B cell (primary cell): ENCODE data around the gene MAML3. TPM values are rescaled to one million over a fixed set of nuclear protein-coding genes. Genes with fewer than 3 reads are reported as not detected.

Experiments
- ATAC-seq: fragments of 200-7000 bp; cut with Tn5 transposase; one replicate; pipeline ENCODE4 v1.10.0; 2021; ENCODE audit warnings: low read depth, mild to moderate bottlenecking, moderate number of reproducible peaks, moderate library complexity
- CTCF ChIA-PET: fragments of 350-600 bp; sonication (Branson Sonifier 250); formaldehyde crosslinking; loops from one replicate; lab custom pipeline; 2021; ENCODE audit warnings: antibody characterized with exemption, inconsistent platforms; lab: Charles Lee
- POLR2A ChIA-PET: fragments of 350-600 bp; sonication (Branson Sonifier 250); formaldehyde crosslinking; loops from one replicate; lab custom pipeline; 2021; ENCODE audit warnings: antibody characterized with exemption; lab: Charles Lee
- DNase-seq: peaks from one replicate; pipeline ENCODE4 v3.0.0; 2013
- H2AFZ ChIP-seq: 2 replicates; pipeline ENCODE4 v1.6.1; 2012; ENCODE audit warnings: mild to moderate bottlenecking, low read depth, low read length; ENCODE audit not compliant: insufficient read depth, poor library complexity, severe bottlenecking
- H3K27ac ChIP-seq, 2 donors: 1 replicate in 1 of 2; 2 replicates in 1 of 2; pipeline ENCODE4 v1.5.1; 2012 to 2013; ENCODE audit warnings: low read length in 2 of 2, mild to moderate bottlenecking in 2 of 2, moderate library complexity in 1 of 2
- H3K27me3 ChIP-seq, 4 experiments: fragments of 200-600 bp in 1 of 4; sonication (generic) in 1 of 4; replicated peaks in 1 of 4; 1 replicate in 2 of 4; 2 replicates in 2 of 4; pipeline versions ENCODE4 v1.6.1 to v1.7.0; 2013 to 2016; ENCODE audit warnings: low read length in 3 of 4, mild to moderate bottlenecking in 2 of 4, mixed read lengths in 1 of 4, moderate library complexity in 1 of 4; ENCODE audit not compliant: insufficient read depth in 4 of 4, control insufficient read depth in 3 of 4; ENCODE audit errors: control extremely low read depth in 1 of 4
- H3K36me3 ChIP-seq, 2 experiments: replicated peaks in 1 of 2; 1 replicate in 1 of 2; 2 replicates in 1 of 2; pipeline versions ENCODE4 v1.6.1 to v1.7.1; 2013; ENCODE audit warnings: low read length in 1 of 2; ENCODE audit not compliant: insufficient read depth in 2 of 2, control insufficient read depth in 1 of 2; ENCODE audit errors: control extremely low read depth in 1 of 2, extremely low read depth in 1 of 2
- H3K4me1 ChIP-seq, 2 donors: fragments of 200-600 bp in 1 of 2; sonication (generic) in 1 of 2; 1 replicate in 1 of 2; 2 replicates in 1 of 2; pipeline versions ENCODE4 v1.5.1 to v1.6.1; 2013 to 2017; ENCODE audit warnings: low read length in 2 of 2; ENCODE audit not compliant: control insufficient read depth in 2 of 2, insufficient read depth in 2 of 2
- H3K4me2 ChIP-seq: replicated peaks from 2 replicates; pipeline ENCODE3; 2012; ENCODE audit warnings: mild to moderate bottlenecking, low read depth, low read length; ENCODE audit not compliant: poor library complexity, severe bottlenecking
- H3K4me3 ChIP-seq, 5 experiments: fragments of 200-600 bp in 1 of 5; sonication (generic) in 1 of 5; 1 replicate in 3 of 5; 2 replicates in 2 of 5; pipeline versions ENCODE4 v1.5.1 to v1.7.0; 2011 to 2016; ENCODE audit warnings: low read length in 4 of 5, mild to moderate bottlenecking in 4 of 5, low read depth in 2 of 5, control low read depth in 1 of 5, moderate library complexity in 1 of 5; ENCODE audit not compliant: insufficient read depth in 1 of 5; ENCODE audit errors: control extremely low read depth in 1 of 5, extremely low read depth in 1 of 5
- H3K79me2 ChIP-seq: fragments of 200-600 bp; sonication (generic); one replicate; pipeline ENCODE4 v1.6.0; 2016; ENCODE audit warnings: low read length; ENCODE audit not compliant: control insufficient read depth, insufficient read depth
- H3K9ac ChIP-seq: fragments of 200-600 bp; sonication (generic); 2 replicates; pipeline ENCODE4 v1.6.1; 2017; ENCODE audit warnings: mild to moderate bottlenecking, low read length, moderate library complexity
- H3K9me3 ChIP-seq, 3 donors: one replicate each; pipeline versions ENCODE4 v1.6.1 to v1.7.1; 2013; ENCODE audit warnings: low read length in 2 of 3; ENCODE audit not compliant: control insufficient read depth in 2 of 3, insufficient read depth in 1 of 3; ENCODE audit errors: control extremely low read depth in 1 of 3
- H4K20me1 ChIP-seq: 2 replicates; pipeline ENCODE4 v1.6.0; 2012; ENCODE audit warnings: mild to moderate bottlenecking, low read length; ENCODE audit not compliant: insufficient read depth, control insufficient read depth, poor library complexity, severe bottlenecking
- H3K27ac Mint-ChIP-seq: one replicate; pipeline ENCODE4 v1.8.0; 2021; ENCODE audit warnings: mixed read lengths
- H3K27me3 Mint-ChIP-seq: one replicate; pipeline ENCODE4 v1.8.0; 2021; ENCODE audit warnings: mixed read lengths
- H3K4me1 Mint-ChIP-seq: one replicate; pipeline ENCODE4 v1.8.0; 2021; ENCODE audit warnings: mixed read lengths
- H3K4me3 Mint-ChIP-seq: one replicate; pipeline ENCODE4 v1.8.0; 2021; ENCODE audit warnings: mixed read lengths
- H3K9me3 Mint-ChIP-seq: one replicate; pipeline ENCODE4 v1.8.0; 2022; ENCODE audit warnings: mixed read lengths; ENCODE audit not compliant: insufficient read depth
- CTCF ChIP-seq: fragments of 200-600 bp; IDR thresholded peaks from one replicate; pipeline ENCODE4 v1.8.0; 2022; ENCODE audit warnings: antibody characterized with exemption, mild to moderate bottlenecking
- EZH2 ChIP-seq: IDR thresholded peaks from 2 replicates; pipeline ENCODE4 v1.6.1; 2012; ENCODE audit warnings: borderline replicate concordance, low read depth, mild to moderate bottlenecking, moderate library complexity, low read length; ENCODE audit not compliant: insufficient read depth, poor library complexity, severe bottlenecking
- WGBS: methylation state at CpG from one replicate; pipeline ENCODE4 v1.1.5; 2013; ENCODE audit warnings: missing lambda C conversion rate; ENCODE audit not compliant: insufficient coverage; 5-methylcytosine and 5-hydroxymethylcytosine counted together
- intact Hi-C: fragments of 100-400 bp; cut with micrococcal nuclease; formaldehyde crosslinking; loops from one replicate; pipeline ENCODE4 v1.10.0; 2022
- polyA plus RNA-seq: library from polyadenylated mRNA; depleted of rRNA; stranded (reverse); fragments of >200 nt; gene quantifications from 2 replicates; pipeline ENCODE4 v1.2.3, GENCODE V29; 2012
- total RNA-seq, 2 donors: library from RNA; stranded (reverse); fragments of 120-200 nt in 1 of 2; gene quantifications; 1 replicate in 1 of 2; 2 replicates in 1 of 2; pipeline versions ENCODE4 v1.2.3 to v1.2.4, GENCODE V29; 2013 to 2022

The MAML3 gene
- total and polyA plus RNA-seq, 2 donors (not counting 1 experiment from before 2014, with no cell fraction given): 0.94 to 5.3 TPM

GRCh38 chr4:139783741-139784484, 370.1 kb downstream of the MAML3 start:
- ChIA-PET CTCF (interaction anchor here (1.2 kb wide), 1 partner anchor 11 kb away, joined by 3 read pairs; no protein-coding TSS in a partner anchor), POLR2A (no interaction called here)
- no peaks in the 10 kb centered on the region for H3K79me2 ChIP-seq
- H3K36me3 ChIP-seq: no peaks in the 10 kb centered on the region
- Mint-ChIP-seq H3K27me3 (peaks cover 3% of the 10 kb centered on the region), H3K4me3 (no peak overlapping the region), H3K27ac (no peak overlapping the region), H3K4me1 (peaks cover 5% of the 10 kb centered on the region), H3K9me3 (no peaks in the 10 kb centered on the region)
- intact Hi-C loops: no loop called here
- no peak for TF ChIP-seq EZH2
- TF ChIP-seq CTCF: no peak
- H3K9me3 ChIP-seq: no peaks in the 10 kb centered on the region
- peaks cover 0 to 3% (median 0%) of the 10 kb centered on the region in 4 experiments for H3K27me3 ChIP-seq
- H3K4me3 ChIP-seq: no peak overlapping the region
- no peak overlapping the region for H3K4me2 ChIP-seq
- no peak overlapping the region for H2AFZ ChIP-seq
- no peak overlapping the region for H3K27ac ChIP-seq
- ATAC-seq (no peak), DNase-seq (no peak)
- no peaks in the 10 kb centered on the region for H4K20me1 ChIP-seq
- no peaks in the 10 kb centered on the region for H3K4me1 ChIP-seq
- no peak overlapping the region for H3K9ac ChIP-seq
- 93% methylated on average over 11 of the region's 20 CpGs for WGBS

GRCh38 chr4:139782926-139783522, 371.0 kb downstream of the MAML3 start:
- intact Hi-C loops: no loop called here
- Histone ChIP-seq H3K9ac (no peak overlapping the region), H3K4me1 (no peaks in the 10 kb centered on the region), H3K9me3 (no peaks in the 10 kb centered on the region), H3K36me3 (no peaks in the 10 kb centered on the region), H3K79me2 (no peaks in the 10 kb centered on the region), H3K4me3 (no peak overlapping the region), H3K27me3 (no peaks in the 10 kb centered on the region), H2AFZ (no peak overlapping the region), H3K4me2 (no peak overlapping the region), H4K20me1 (no peaks in the 10 kb centered on the region), H3K27ac (no peak overlapping the region)
- DNase-seq: no peak
- H3K9me3 Mint-ChIP-seq: no peaks in the 10 kb centered on the region
- 89% methylated on average over 5 of the region's 7 CpGs for WGBS
- no peak overlapping the region for H3K27ac Mint-ChIP-seq
- TF ChIP-seq EZH2: no peak
- TF ChIP-seq CTCF: no peak
- POLR2A ChIA-PET: no interaction called here
- peaks cover 3% of the 10 kb centered on the region for H3K27me3 Mint-ChIP-seq
- CTCF ChIA-PET: interaction anchor here (0.6 kb wide), 1 partner anchor 229 kb away, joined by 3 read pairs; no protein-coding TSS in a partner anchor
- H3K4me3 Mint-ChIP-seq: no peak overlapping the region
- ATAC-seq: no peak
- H3K4me1 Mint-ChIP-seq: peaks cover 5% of the 10 kb centered on the region
